Smooth muscle cell of the umbilical artery (primary cell): ENCODE results near the gene CEP70. TPM values are rescaled to one million over a fixed set of nuclear protein-coding genes. Genes with fewer than 3 reads are reported as not detected.

ENCODE experiments used
- total RNA-seq: library from RNA; depleted of rRNA; stranded (reverse); fragments of >200 nt; gene quantifications from 2 replicates; pipeline ENCODE4 v1.2.3, GENCODE V29; 2014

CEP70 gene
- 21.7 and 23.5 TPM in 2 replicates for total RNA-seq

DNA sequence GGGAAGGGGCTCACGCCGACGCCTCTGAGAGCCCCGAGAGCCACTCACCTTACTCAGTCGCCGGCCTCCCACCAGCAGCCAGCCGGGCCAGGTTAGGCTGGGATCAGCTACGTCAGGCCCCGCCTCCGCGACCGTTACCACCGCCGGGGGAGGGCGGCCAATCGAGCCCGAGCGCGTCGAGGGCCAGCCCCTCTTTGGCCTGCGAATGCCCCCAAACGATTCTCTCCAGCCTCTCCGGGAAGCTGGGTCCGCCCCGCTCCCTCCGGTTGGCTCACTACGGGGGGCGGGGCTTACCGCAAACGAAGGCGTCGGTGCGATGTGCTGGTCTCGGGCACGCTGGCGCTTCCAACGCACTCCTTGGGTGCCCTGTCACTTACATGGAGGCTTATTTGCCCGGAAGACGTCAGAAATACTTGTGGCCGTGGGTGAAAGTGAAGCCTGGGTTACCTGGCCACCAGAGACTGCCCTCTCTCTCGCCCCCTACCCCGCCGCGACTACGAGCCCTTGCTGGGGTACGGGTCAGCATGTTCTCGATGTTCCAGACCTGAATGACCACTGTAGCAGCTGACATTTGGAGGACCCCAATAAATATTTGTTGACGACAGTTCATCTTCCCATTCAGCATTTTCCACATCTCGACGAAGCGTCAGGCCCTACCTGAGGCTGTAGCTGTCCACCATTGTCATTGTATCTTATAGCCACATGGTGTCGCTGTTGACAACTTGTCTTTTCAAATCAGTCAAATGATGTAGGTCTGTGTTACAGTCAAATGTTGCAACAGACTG, at the start of gene CEP70:
CEP70 (minus strand) TSS at position 111 of the 785 bp plus-strand sequence. CDS start 21,333 bp downstream, outside the sequence.

GRCh38 chr3:138608322-138609135, 14.5 kb upstream of the CEP70 start, which contains the start of gene FAIM:
FAIM (plus strand) TSS chr3:138608771; CDS start chr3:138619727, 10,956 bp downstream.

Other genes with a start within 250 kb of the CEP70 start
- 48.9 and 76.3 TPM in 2 replicates for gene MRAS, start 245.7 kb downstream of the CEP70 start, total RNA-seq
- 0.59 and 1.6 TPM in 2 replicates for gene ESYT3, start 159.6 kb downstream of the CEP70 start, total RNA-seq
- 4.5 and 7.1 TPM in 2 replicates for gene FAIM, start 14.5 kb upstream of the CEP70 start, total RNA-seq
- 10.1 and 17.6 TPM in 2 replicates for gene PIK3CB, start 240.7 kb upstream of the CEP70 start, total RNA-seq